HEK293 (cell line): ENCODE data around the gene NKPD1.

ENCODE experiments used
- CTCF ChIA-PET: fragments of 350-600 bp; formaldehyde crosslinking; extraction: SDS; loops from one replicate; lab custom pipeline; 2021; ENCODE audit warnings: antibody characterized with exemption; lab: Yijun Ruan, JAX
- POLR2A ChIA-PET: fragments of 300-600 bp; formaldehyde crosslinking; extraction: SDS; loops from one replicate; lab custom pipeline; 2020; ENCODE audit warnings: antibody characterized with exemption, inconsistent platforms; lab: Yijun Ruan, JAX
- H3K27ac ChIP-seq: fragments of 200-500 bp; sonication (Bioruptor generic); 2 replicates; pipeline ENCODE4 v1.5.1; 2014; ENCODE audit warnings: low read depth, low read length, control low read depth, inconsistent platforms; ENCODE audit errors: extremely low read depth
- H3K36me3 ChIP-seq, 2 experiments: fragments of 200-500 bp in 1 of 2; sonication (Bioruptor generic) in 1 of 2; 1 replicate in 1 of 2; 2 replicates in 1 of 2; pipeline ENCODE4 v1.5.1; 2014 to 2017; ENCODE audit warnings: inconsistent platforms in 2 of 2, low read length in 2 of 2; ENCODE audit not compliant: control insufficient read depth in 2 of 2, insufficient read depth in 1 of 2
- H3K4me1 ChIP-seq: fragments of 200-500 bp; sonication (Bioruptor generic); 2 replicates; pipeline ENCODE4 v1.5.1; 2014; ENCODE audit warnings: mild to moderate bottlenecking, low read length, inconsistent platforms; ENCODE audit not compliant: control insufficient read depth, insufficient read depth
- H3K4me3 ChIP-seq: 2 replicates; pipeline ENCODE4 v1.5.1; 2011; ENCODE audit warnings: low read depth, mild to moderate bottlenecking, control low read depth, low read length, moderate library complexity
- H3K9me3 ChIP-seq: fragments of 200-500 bp; sonication (Bioruptor generic); 2 replicates; pipeline ENCODE4 v1.5.1; 2014; ENCODE audit warnings: low read depth, low read length, inconsistent platforms; ENCODE audit not compliant: control insufficient read depth, insufficient read depth
- CTCF ChIP-seq: fragments of 450-650 bp; formaldehyde crosslinking; IDR thresholded peaks from 2 replicates; pipeline ENCODE4 v1.5.1; 2016; ENCODE audit warnings: missing biosample characterization, missing genetic modification characterization
- GLI2 ChIP-seq: fragments of 450-650 bp; formaldehyde crosslinking; IDR thresholded peaks from 2 replicates; pipeline ENCODE4; 2017; ENCODE audit warnings: missing biosample characterization, missing genetic modification characterization, low read depth, borderline replicate concordance
- KLF9 ChIP-seq: fragments of 450-650 bp; formaldehyde crosslinking; IDR thresholded peaks from 2 replicates; pipeline ENCODE4 v1.5.1; 2016; ENCODE audit warnings: missing biosample characterization, missing genetic modification characterization, low read depth
- RBAK ChIP-seq: fragments of 450-650 bp; formaldehyde crosslinking; IDR thresholded peaks from 2 replicates; pipeline ENCODE4 v1.5.1; 2016; ENCODE audit warnings: missing biosample characterization, missing genetic modification characterization
- SCRT2 ChIP-seq: fragments of 450-650 bp; formaldehyde crosslinking; IDR thresholded peaks from 2 replicates; pipeline ENCODE4 v1.5.1; 2016; ENCODE audit warnings: missing biosample characterization, missing genetic modification characterization
- ZIC2 ChIP-seq: fragments of 450-650 bp; formaldehyde crosslinking; IDR thresholded peaks from 2 replicates; pipeline ENCODE4 v1.5.1; 2016; ENCODE audit warnings: missing biosample characterization, missing genetic modification characterization
- ZNF138 ChIP-seq: fragments of 450-650 bp; formaldehyde crosslinking; IDR thresholded peaks from 2 replicates; pipeline ENCODE4 v1.5.1; 2016; ENCODE audit warnings: missing biosample characterization, missing genetic modification characterization, borderline replicate concordance
- ZNF146 ChIP-seq: fragments of 450-650 bp; formaldehyde crosslinking; IDR thresholded peaks from 2 replicates; pipeline ENCODE4 v1.5.1; 2016; ENCODE audit warnings: missing biosample characterization, missing genetic modification characterization
- ZNF157 ChIP-seq: fragments of 450-650 bp; formaldehyde crosslinking; IDR thresholded peaks from 2 replicates; pipeline ENCODE4 v1.5.1; 2016; ENCODE audit warnings: missing biosample characterization, missing genetic modification characterization
- ZNF19 ChIP-seq: fragments of 450-650 bp; formaldehyde crosslinking; IDR thresholded peaks from 2 replicates; pipeline ENCODE4; 2016; ENCODE audit warnings: missing biosample characterization, missing genetic modification characterization, low read depth
- ZNF23 ChIP-seq: fragments of 450-650 bp; formaldehyde crosslinking; IDR thresholded peaks from 2 replicates; pipeline ENCODE4 v1.5.1; 2016; ENCODE audit warnings: missing biosample characterization, missing genetic modification characterization, borderline replicate concordance
- ZNF26 ChIP-seq: fragments of 450-650 bp; formaldehyde crosslinking; IDR thresholded peaks from 2 replicates; pipeline ENCODE4 v1.5.1; 2016; ENCODE audit warnings: missing biosample characterization, missing genetic modification characterization
- ZNF324 ChIP-seq: fragments of 450-650 bp; formaldehyde crosslinking; IDR thresholded peaks from 2 replicates; pipeline ENCODE4 v1.5.1; 2016; ENCODE audit warnings: missing biosample characterization, missing genetic modification characterization
- ZNF391 ChIP-seq: fragments of 450-650 bp; formaldehyde crosslinking; IDR thresholded peaks from 2 replicates; pipeline ENCODE4 v1.5.1; 2016; ENCODE audit warnings: low read depth, missing biosample characterization, missing genetic modification characterization, borderline replicate concordance
- ZNF423 ChIP-seq: fragments of 450-650 bp; formaldehyde crosslinking; IDR thresholded peaks from 2 replicates; pipeline ENCODE4 v1.5.1; 2016; ENCODE audit warnings: missing biosample characterization, missing genetic modification characterization
- ZNF488 ChIP-seq: fragments of 450-650 bp; formaldehyde crosslinking; IDR thresholded peaks from 2 replicates; pipeline ENCODE4 v1.5.1; 2016; ENCODE audit warnings: missing biosample characterization, missing genetic modification characterization
- ZNF514 ChIP-seq: fragments of 450-650 bp; formaldehyde crosslinking; IDR thresholded peaks from 2 replicates; pipeline ENCODE4 v1.5.1; 2016; ENCODE audit warnings: missing biosample characterization, missing genetic modification characterization
- ZNF521 ChIP-seq: fragments of 450-650 bp; formaldehyde crosslinking; IDR thresholded peaks from 2 replicates; pipeline ENCODE4 v1.5.1; 2017; ENCODE audit warnings: missing biosample characterization, mild to moderate bottlenecking, missing genetic modification characterization
- ZNF600 ChIP-seq: fragments of 450-650 bp; formaldehyde crosslinking; IDR thresholded peaks from 2 replicates; pipeline ENCODE4 v1.5.1; 2016; ENCODE audit warnings: missing biosample characterization, missing genetic modification characterization
- ZNF621 ChIP-seq: fragments of 450-650 bp; formaldehyde crosslinking; IDR thresholded peaks from 2 replicates; pipeline ENCODE4 v1.5.1; 2017; ENCODE audit warnings: missing biosample characterization, missing genetic modification characterization
- ZNF660 ChIP-seq: fragments of 450-650 bp; IDR thresholded peaks from 2 replicates; pipeline ENCODE4 v1.5.1; 2018; ENCODE audit warnings: missing biosample characterization, mild to moderate bottlenecking, missing genetic modification characterization
- ZNF692 ChIP-seq: fragments of 450-650 bp; formaldehyde crosslinking; IDR thresholded peaks from 2 replicates; pipeline ENCODE4 v1.5.1; 2016; ENCODE audit warnings: missing biosample characterization, missing genetic modification characterization
- ZNF701 ChIP-seq: fragments of 450-650 bp; formaldehyde crosslinking; IDR thresholded peaks from 2 replicates; pipeline ENCODE4 v1.5.1; 2016; ENCODE audit warnings: missing biosample characterization, missing genetic modification characterization
- ZNF704 ChIP-seq: fragments of 450-650 bp; formaldehyde crosslinking; IDR thresholded peaks from 2 replicates; pipeline ENCODE4 v1.5.1; 2016; ENCODE audit warnings: missing biosample characterization, missing genetic modification characterization
- ZNF785 ChIP-seq: fragments of 450-650 bp; formaldehyde crosslinking; IDR thresholded peaks from 2 replicates; pipeline ENCODE4 v1.5.1; 2016; ENCODE audit warnings: missing biosample characterization, missing genetic modification characterization

NKPD1 gene

GRCh38 chr19:45125975-45126493, 34.7 kb downstream of the NKPD1 start (continued):
- TF ChIP-seq CTCF (tag by site-specific recombination), result peak; percentile 82
- TF ChIP-seq, all 188 proteins: peak for 14

- ChIA-PET POLR2A (interaction anchor here (0.9 to 3.2 kb wide), 2 partner anchors 24 to 33 kb away, joined by 3 to 13 read pairs; partner anchors contain the start of gene PPP1R37), CTCF (interaction anchor here (0.6 to 4.2 kb wide), 23 partner anchors 9 to 317 kb away, joined by 3 to 30 read pairs (median 5); partner anchors contain the start of genes BLOC1S3, PPP1R37, TRAPPC6A and ZNF296)
- H3K27ac ChIP-seq, result no peak overlapping the region
- H3K36me3 ChIP-seq, result peaks cover 0 to 3% of the 10 kb centered on the region in 2 experiments; a peak in 1 of 3 replicates
- TF ChIP-seq ZNF23 (tag by site-specific recombination) (no peak), SCRT2 (no peak), ZNF146 (tag by site-specific recombination) (no peak), ZNF19 (tag by site-specific recombination) (no peak), ZNF391 (no peak), GLI2 (tag by site-specific recombination) (no peak)
- no peak overlapping the region for H3K4me3 ChIP-seq
- peaks cover 10% of the 10 kb centered on the region for H3K4me1 ChIP-seq
- no peaks in the 10 kb centered on the region for H3K9me3 ChIP-seq
Measured at GRCh38 chr19:45125360-45125759, 35.4 kb downstream of the NKPD1 start.

GRCh38 chr19:45124021-45124420, 36.8 kb downstream of the NKPD1 start:
- no peak for TF ChIP-seq ZNF701
- no peak for TF ChIP-seq ZNF26
- TF ChIP-seq ZNF488 (tag by site-specific recombination), result no peak
- no peak for TF ChIP-seq ZNF423 (tag by site-specific recombination)
- no peak for TF ChIP-seq ZNF621 (tag by site-specific recombination)
- no peak for TF ChIP-seq ZNF660
- TF ChIP-seq ZNF521 (tag by site-specific recombination), result no peak
- TF ChIP-seq ZNF157 (tag by site-specific recombination), result no peak
- TF ChIP-seq ZIC2 (tag by site-specific recombination), result no peak
- no peak for TF ChIP-seq KLF9 (tag by site-specific recombination)
- TF ChIP-seq ZNF324 (tag by site-specific recombination), result no peak
- no peak for TF ChIP-seq ZNF692 (tag by site-specific recombination)
- TF ChIP-seq RBAK (tag by site-specific recombination), result no peak
- no peak for TF ChIP-seq ZNF514
- TF ChIP-seq ZNF138, result no peak
- no peak for TF ChIP-seq ZNF600 (tag by site-specific recombination)
- TF ChIP-seq ZNF704 (tag by site-specific recombination), result no peak
- no peak for TF ChIP-seq ZNF785
- Histone ChIP-seq H3K36me3 (peaks cover 0 to 3% of the 10 kb centered on the region in 2 experiments; a peak in 2 of 3 replicates), H3K27ac (0 out of 2 replicates have a peak overlapping the region, but pooled peaks have one; percentile 22), H3K9me3 (no peaks in the 10 kb centered on the region), H3K4me1 (peaks cover 8% of the 10 kb centered on the region), H3K4me3 (no peak overlapping the region)
- ChIA-PET CTCF (interaction anchor here (0.7 to 4.2 kb wide), 4 partner anchors 12 to 63 kb away, joined by 3 to 30 read pairs (median 4); partner anchors contain the start of gene PPP1R37), POLR2A (interaction anchor here (0.9 to 3.2 kb wide), 2 partner anchors 21 to 32 kb away, joined by 3 to 13 read pairs; partner anchors contain the start of gene PPP1R37)
